Liver (tissue), 3 donors: ENCODE results near the gene ACSS1.

ENCODE experiments used
- CTCF ChIP-seq: fragments of 150-350 bp; IDR thresholded peaks from 2 replicates; pipeline ENCODE4 v1.5.1; 2017; ENCODE audit warnings: improper control_type of control experiment, low read depth, low read length; ENCODE audit not compliant: missing input control
- REST ChIP-seq: IDR thresholded peaks from 2 replicates; pipeline ENCODE4 v1.6.1; 2016; ENCODE audit warnings: antibody characterized with exemption, mild to moderate bottlenecking
- TAF1 ChIP-seq: conservative IDR thresholded peaks from 2 replicates; pipeline ENCODE4 v1.6.1; 2016; ENCODE audit warnings: antibody characterized with exemption, mild to moderate bottlenecking
- TF ChIP-seq, protein P1 (sequence below): IDR thresholded peaks from 2 replicates; pipeline ENCODE4 v1.6.1; 2016; ENCODE audit warnings: antibody characterized with exemption
- donor health status: healthy.
- donor health status: healthy.

DNA sequence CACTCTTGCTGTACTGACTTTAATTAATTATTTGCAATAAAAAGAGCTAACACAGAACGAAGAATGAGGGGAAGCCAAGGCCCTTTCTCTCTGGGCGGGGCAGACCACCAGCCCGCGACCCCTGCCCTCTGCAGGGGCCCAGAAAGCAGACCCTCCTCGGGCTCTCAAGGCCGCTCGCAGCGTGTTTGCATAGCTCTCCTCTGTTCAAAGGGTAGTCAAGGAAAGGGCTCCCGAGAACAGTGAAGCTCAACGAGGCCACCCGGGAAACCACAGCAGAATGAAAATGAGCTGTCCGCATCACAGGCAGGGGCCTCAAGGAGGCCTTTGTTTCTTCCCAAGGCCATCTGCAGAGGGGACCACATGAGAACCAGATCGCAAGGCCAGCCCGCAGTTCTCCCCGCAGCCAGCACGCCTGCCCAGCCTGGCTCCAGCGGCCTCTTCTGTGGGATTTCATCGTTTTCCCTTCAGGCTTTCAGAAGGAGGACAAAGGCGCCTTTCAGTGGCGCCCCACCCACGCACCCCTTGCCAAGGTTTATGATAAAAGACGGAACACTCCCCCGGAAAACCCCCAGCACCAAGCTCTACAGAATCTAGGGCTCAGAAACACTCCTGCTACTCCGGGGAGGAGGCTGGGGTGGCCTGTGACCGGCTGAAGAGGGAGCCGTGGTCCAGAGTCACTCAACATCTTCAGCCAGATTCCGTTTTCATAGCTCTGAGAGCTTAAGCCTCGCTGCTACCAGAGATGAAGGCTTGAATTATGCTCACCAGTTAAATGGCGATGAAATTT, 25.3 kb downstream of the ACSS1 start:
- TF ChIP-seq CTCF (no peak), TAF1 (no peak), REST (no peak)
- TF ChIP-seq, protein P1, sequence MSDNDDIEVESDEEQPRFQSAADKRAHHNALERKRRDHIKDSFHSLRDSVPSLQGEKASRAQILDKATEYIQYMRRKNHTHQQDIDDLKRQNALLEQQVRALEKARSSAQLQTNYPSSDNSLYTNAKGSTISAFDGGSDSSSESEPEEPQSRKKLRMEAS = no peak
